HuH-7 (cell line): ENCODE measurements around the gene ZHX3.

Source experiments
- DNase-seq: peaks from one replicate; pipeline ENCODE4 v3.0.0; 2011; ENCODE audit warnings: low spot score

ZHX3 gene

GRCh38 chr20:41293269-41294037 is 24.1 kb downstream of the ZHX3 start:
- DNase-seq: no peak

- no peak for DNase-seq
Measured at GRCh38 chr20:41290804-41291389, 26.6 kb downstream of the ZHX3 start.

GRCh38 chr20:41287327-41287726 is 30.2 kb downstream of the ZHX3 start:
- no peak for DNase-seq

- DNase-seq: no peak
Measured at GRCh38 chr20:41286240-41286851, 31.2 kb downstream of the ZHX3 start.

GRCh38 chr20:41279546-41280225 is 37.8 kb downstream of the ZHX3 start:
- no peak for DNase-seq

GRCh38 chr20:41278936-41279335 is 38.6 kb downstream of the ZHX3 start:
- no peak for DNase-seq

- no peak for DNase-seq
Measured at GRCh38 chr20:41277049-41277448, 40.5 kb downstream of the ZHX3 start.

GRCh38 chr20:41276317-41276751 is 41.2 kb downstream of the ZHX3 start:
- DNase-seq: no peak

GRCh38 chr20:41275301-41275731 is 42.2 kb downstream of the ZHX3 start:
- DNase-seq: no peak

GRCh38 chr20:41274152-41274551 is 43.4 kb downstream of the ZHX3 start:
- no peak for DNase-seq

GRCh38 chr20:41273445-41273844 is 44.1 kb downstream of the ZHX3 start:
- DNase-seq: no peak

- no peak for DNase-seq
Measured at GRCh38 chr20:41272339-41272738, 45.2 kb downstream of the ZHX3 start.

- DNase-seq: no peak
Measured at GRCh38 chr20:41268917-41269652, 48.4 kb downstream of the ZHX3 start.

GRCh38 chr20:41268402-41268801 is 49.1 kb downstream of the ZHX3 start:
- DNase-seq: no peak

GRCh38 chr20:41265938-41266337 is 51.6 kb downstream of the ZHX3 start:
- DNase-seq: no peak

GRCh38 chr20:41264819-41265218 is 52.7 kb downstream of the ZHX3 start:
- DNase-seq: no peak

- no peak for DNase-seq
Measured at GRCh38 chr20:41261790-41262717, 55.5 kb downstream of the ZHX3 start.

GRCh38 chr20:41261260-41261659 is 56.3 kb downstream of the ZHX3 start:
- no peak for DNase-seq

GRCh38 chr20:41260734-41261220 is 56.8 kb downstream of the ZHX3 start:
- no peak for DNase-seq

- DNase-seq: no peak
Measured at GRCh38 chr20:41259309-41259708, 58.2 kb downstream of the ZHX3 start.

GRCh38 chr20:41258474-41258873 is 59.1 kb downstream of the ZHX3 start:
- no peak for DNase-seq
